MCF 10A (cell line): Measurements from ENCODE around the gene DGKE. TPM values are rescaled to one million over a fixed set of nuclear protein-coding genes. Genes with fewer than 3 reads are reported as not detected.

Experiments
- BruUV-seq: library from RNA; stranded (reverse); fragments of 400-500 nt; replicated peaks from 2 replicates; lab custom pipeline; 2021; lab: Mats Ljungman, UMichigan
- CTCF ChIA-PET: fragments of 300-600 bp; sonication (Branson Sonifier 250); formaldehyde crosslinking; extraction: SDS; loops from one replicate; lab custom pipeline; 2021; ENCODE audit warnings: antibody characterized with exemption, inconsistent platforms; lab: Yijun Ruan, JAX
- POLR2A ChIA-PET: fragments of 300-600, 350-650 bp; sonication (Branson Sonifier 250); formaldehyde crosslinking; extraction: SDS; loops from one replicate; lab custom pipeline; 2020; ENCODE audit warnings: antibody characterized with exemption, inconsistent platforms; lab: Yijun Ruan, JAX
- DNase-seq: peaks from one replicate; pipeline ENCODE4 v3.0.0-alpha.2; 2018; ENCODE audit not compliant: unreplicated experiment
- H3K27ac Mint-ChIP-seq: one replicate; pipeline ENCODE4 v1.8.0; 2022; ENCODE audit warnings: mild to moderate bottlenecking, low read depth, mixed read lengths; ENCODE audit not compliant: unreplicated experiment
- H3K27me3 Mint-ChIP-seq: one replicate; pipeline ENCODE4 v1.8.0; 2022; ENCODE audit warnings: mixed read lengths; ENCODE audit not compliant: insufficient read depth, unreplicated experiment
- H3K36me3 Mint-ChIP-seq: one replicate; pipeline ENCODE4 v1.8.0; 2022; ENCODE audit warnings: mild to moderate bottlenecking, moderate library complexity, mixed read lengths; ENCODE audit not compliant: insufficient read depth, unreplicated experiment
- H3K4me1 Mint-ChIP-seq: one replicate; pipeline ENCODE4 v1.8.0; 2022; ENCODE audit warnings: mixed read lengths; ENCODE audit not compliant: insufficient read depth, unreplicated experiment
- H3K4me3 Mint-ChIP-seq: one replicate; pipeline ENCODE4 v1.8.0; 2022; ENCODE audit warnings: mild to moderate bottlenecking, moderate library complexity, mixed read lengths; ENCODE audit not compliant: unreplicated experiment
- H3K9me3 Mint-ChIP-seq: one replicate; pipeline ENCODE4 v1.8.0; 2022; ENCODE audit warnings: mixed read lengths; ENCODE audit not compliant: unreplicated experiment
- intact Hi-C: fragments of 100-400 bp; cut with micrococcal nuclease; formaldehyde crosslinking; loops from 2 replicates; pipeline ENCODE4 v1.14.1; 2022
- total RNA-seq: library from RNA; stranded (reverse); gene quantifications from 2 replicates; pipeline ENCODE4 v1.2.3, GENCODE V29; 2022
- TF ChIP-seq, protein P1 (sequence below): fragments of 200-600 bp; IDR thresholded peaks from one replicate; pipeline ENCODE4 v1.8.0; 2022; ENCODE audit warnings: antibody characterized with exemption, mild to moderate bottlenecking; ENCODE audit not compliant: unreplicated experiment

The DGKE gene
- total RNA-seq, 1 experiment from 2014 or later = 16.5 TPM

- H3K9me3 Mint-ChIP-seq = no peaks in the 10 kb centered on the region
- no peaks in the 10 kb centered on the region for H3K27me3 Mint-ChIP-seq
- H3K4me3 Mint-ChIP-seq = no peak overlapping the region
- H3K36me3 Mint-ChIP-seq = peaks cover 27% of the 10 kb centered on the region
- intact Hi-C loops = no loop called here
- TF ChIP-seq, protein P1, sequence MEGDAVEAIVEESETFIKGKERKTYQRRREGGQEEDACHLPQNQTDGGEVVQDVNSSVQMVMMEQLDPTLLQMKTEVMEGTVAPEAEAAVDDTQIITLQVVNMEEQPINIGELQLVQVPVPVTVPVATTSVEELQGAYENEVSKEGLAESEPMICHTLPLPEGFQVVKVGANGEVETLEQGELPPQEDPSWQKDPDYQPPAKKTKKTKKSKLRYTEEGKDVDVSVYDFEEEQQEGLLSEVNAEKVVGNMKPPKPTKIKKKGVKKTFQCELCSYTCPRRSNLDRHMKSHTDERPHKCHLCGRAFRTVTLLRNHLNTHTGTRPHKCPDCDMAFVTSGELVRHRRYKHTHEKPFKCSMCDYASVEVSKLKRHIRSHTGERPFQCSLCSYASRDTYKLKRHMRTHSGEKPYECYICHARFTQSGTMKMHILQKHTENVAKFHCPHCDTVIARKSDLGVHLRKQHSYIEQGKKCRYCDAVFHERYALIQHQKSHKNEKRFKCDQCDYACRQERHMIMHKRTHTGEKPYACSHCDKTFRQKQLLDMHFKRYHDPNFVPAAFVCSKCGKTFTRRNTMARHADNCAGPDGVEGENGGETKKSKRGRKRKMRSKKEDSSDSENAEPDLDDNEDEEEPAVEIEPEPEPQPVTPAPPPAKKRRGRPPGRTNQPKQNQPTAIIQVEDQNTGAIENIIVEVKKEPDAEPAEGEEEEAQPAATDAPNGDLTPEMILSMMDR = no peak
- ChIA-PET CTCF (interaction anchor here (0.6 to 1.1 kb wide), 4 partner anchors 21 to 71 kb away, joined by 3 to 5 read pairs (median 3); no protein-coding TSS in a partner anchor), POLR2A (interaction anchor here (0.9 kb wide), 1 partner anchor 15 kb away, joined by 3 read pairs; no protein-coding TSS in a partner anchor)
- no TSS peak for BruUV-seq
- no peaks in the 10 kb centered on the region for H3K4me1 Mint-ChIP-seq
- no peak overlapping the region for H3K27ac Mint-ChIP-seq
- DNase-seq = no peak
These were observed 34.0 kb downstream of the DGKE start for GRCh38 chr17:56867948-56868376.

DNA sequence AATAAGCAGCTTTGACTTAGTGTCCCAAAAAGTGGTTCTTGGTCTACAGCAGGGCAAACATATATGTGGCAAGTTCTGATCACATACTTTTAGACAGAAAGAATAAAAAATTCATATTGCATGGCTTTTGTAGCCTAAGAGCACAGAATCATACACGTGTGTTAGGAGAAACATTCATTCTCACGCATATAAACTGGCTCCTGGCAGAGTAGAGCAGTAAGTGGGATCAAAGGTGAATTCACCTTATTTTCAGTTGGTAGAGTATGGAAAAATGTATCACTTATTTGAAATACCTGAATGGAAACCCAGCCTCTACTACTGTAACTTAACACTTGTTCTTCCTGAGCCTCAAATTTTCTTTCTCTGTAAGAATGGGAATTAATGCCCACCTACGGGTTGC is 34.8 kb downstream of the DGKE start:
- TF ChIP-seq, protein P1 = no peak
- H3K9me3 Mint-ChIP-seq = no peaks in the 10 kb centered on the region
- no peaks in the 10 kb centered on the region for H3K4me1 Mint-ChIP-seq
- POLR2A ChIA-PET = interaction anchor here (0.9 kb wide), 1 partner anchor 15 kb away, joined by 3 read pairs; no protein-coding TSS in a partner anchor
- H3K36me3 Mint-ChIP-seq = peaks cover 25% of the 10 kb centered on the region
- intact Hi-C loops = no loop called here
- CTCF ChIA-PET = interaction anchor here (1.1 kb wide), 1 partner anchor 49 kb away, joined by 5 read pairs; no protein-coding TSS in a partner anchor
- no peaks in the 10 kb centered on the region for H3K27me3 Mint-ChIP-seq
- no peak overlapping the region for H3K27ac Mint-ChIP-seq
- H3K4me3 Mint-ChIP-seq = no peak overlapping the region
- BruUV-seq = no TSS peak
- DNase-seq = no peak

DNA sequence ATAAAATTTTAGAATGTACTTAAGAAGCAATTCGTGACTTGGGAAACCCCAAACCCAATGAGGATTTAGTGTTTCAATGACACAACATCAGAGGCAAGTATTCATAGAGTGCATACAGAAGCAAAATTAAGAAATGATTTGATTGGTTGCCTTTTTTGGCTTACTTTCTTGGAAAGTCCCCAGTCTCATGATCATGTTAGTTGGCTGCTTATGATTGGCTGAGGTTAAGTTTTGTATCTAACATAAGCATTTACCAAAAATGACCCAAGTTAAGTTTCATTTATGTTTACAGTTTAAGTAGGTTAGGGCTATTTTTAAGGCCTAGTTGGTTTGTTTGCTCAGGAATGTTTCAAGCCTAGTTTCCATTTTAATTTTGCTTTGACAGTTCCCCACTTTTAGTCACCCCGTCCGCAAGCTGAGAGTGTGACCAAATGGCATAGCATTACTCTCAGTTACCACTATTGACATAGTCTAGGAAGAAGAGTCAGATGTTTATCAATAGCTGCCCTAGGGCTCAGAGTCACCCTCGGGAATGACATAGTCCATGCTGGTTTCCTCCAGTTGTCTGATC is 36.2 kb downstream of the DGKE start:
- no peaks in the 10 kb centered on the region for H3K4me1 Mint-ChIP-seq
- intact Hi-C loops = no loop called here
- TF ChIP-seq, protein P1 = no peak
- H3K4me3 Mint-ChIP-seq = no peak overlapping the region
- peaks cover 18% of the 10 kb centered on the region for H3K36me3 Mint-ChIP-seq
- DNase-seq = no peak
- ChIA-PET CTCF (interaction anchor here (0.6 to 1.3 kb wide), 4 partner anchors 11 to 91 kb away, joined by 3 to 7 read pairs (median 4); no protein-coding TSS in a partner anchor), POLR2A (interaction anchor here (0.5 to 1.2 kb wide), 3 partner anchors 11 to 111 kb away, joined by 3 to 4 read pairs (median 3); no protein-coding TSS in a partner anchor)
- no TSS peak for BruUV-seq
- H3K9me3 Mint-ChIP-seq = no peaks in the 10 kb centered on the region
- no peak overlapping the region for H3K27ac Mint-ChIP-seq
- no peaks in the 10 kb centered on the region for H3K27me3 Mint-ChIP-seq

- TF ChIP-seq, protein P1 = no peak
- CTCF ChIA-PET = no interaction called here
- Mint-ChIP-seq H3K4me3 (no peak overlapping the region), H3K27me3 (no peaks in the 10 kb centered on the region), H3K27ac (no peak overlapping the region), H3K9me3 (no peaks in the 10 kb centered on the region), H3K36me3 (peaks cover under 1% of the 10 kb centered on the region), H3K4me1 (no peaks in the 10 kb centered on the region)
- no peak for DNase-seq
- intact Hi-C loops = no loop called here
- POLR2A ChIA-PET = interaction anchor here (0.6 to 0.9 kb wide), 4 partner anchors 16 to 1819 kb away, joined by 3 to 4 read pairs (median 3); no protein-coding TSS in a partner anchor
- no TSS peak for BruUV-seq
These were observed 42.8 kb downstream of the DGKE start for GRCh38 chr17:56876766-56877179.
